Cardiac septum (tissue), 1 donor: ENCODE data around the gene ABCD2. TPM values are rescaled to one million over a fixed set of nuclear protein-coding genes. Genes with fewer than 3 reads are reported as not detected.
"Not testable (repeated sequence)": the region's sequence is repeated elsewhere in the genome, so short reads cannot be mapped to it uniquely, and the experiment has no call there.

ENCODE experiments used
- DNase-seq: peaks from one replicate; pipeline ENCODE4 v3.0.0-alpha.2; 2020; ENCODE audit warnings: low spot score
- intact Hi-C: fragments of 100-400 bp; cut with DNase I; formaldehyde crosslinking; loops from one replicate; pipeline ENCODE4 v1.14.0; 2022
- total RNA-seq: library from RNA; stranded (reverse); fragmentation: NEBNext Ultra II Directional; extraction: Animal tissue kit (Norgen Biotek cat#: 25700); gene quantifications from one replicate; pipeline ENCODE4 v1.2.1, GENCODE V29; 2021
- donor health status: DM: no; HTN: no; CAD: no.

The ABCD2 gene
- total RNA-seq, 1 donor from 2014 or later: 3.0 TPM

DNA sequence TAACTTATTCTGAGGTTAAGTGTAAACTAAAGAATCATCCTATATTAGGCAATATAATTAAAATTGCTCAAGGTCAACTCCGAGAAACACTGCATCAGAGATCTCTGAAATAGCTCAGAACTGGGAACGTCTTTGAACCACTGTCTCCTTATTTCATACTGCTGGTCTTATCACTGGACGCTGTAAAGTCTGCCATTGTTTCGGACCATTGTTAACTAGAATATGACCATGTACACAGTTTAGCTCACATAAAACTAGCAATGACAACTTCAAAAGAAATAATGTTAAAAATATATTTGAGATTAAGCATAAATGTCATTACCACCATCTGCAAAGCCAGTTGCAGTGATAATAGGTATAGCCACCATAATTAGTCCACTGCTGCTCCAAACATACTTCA lies 2.9 kb downstream of the ABCD2 start:
- intact Hi-C loops: no loop called here
- no peak for DNase-seq

DNA sequence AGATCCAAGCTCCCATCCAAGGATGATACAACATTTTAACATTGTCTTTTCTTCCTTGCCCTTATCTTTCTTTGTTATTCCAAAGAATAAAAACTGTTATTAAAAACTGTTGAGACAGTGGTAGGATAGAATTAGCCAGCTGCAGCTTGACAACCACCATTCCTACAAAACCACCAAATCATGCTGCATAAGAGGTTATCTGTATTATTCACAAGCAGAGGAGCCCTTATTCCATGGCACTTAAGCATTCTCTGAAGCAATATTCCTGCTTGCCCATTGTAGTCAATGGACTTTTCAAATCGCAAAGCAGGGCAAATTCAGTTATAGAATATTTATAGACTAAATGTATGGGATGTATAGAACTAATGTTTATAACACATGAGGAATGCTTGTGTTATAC lies 3.4 kb downstream of the ABCD2 start:
- intact Hi-C loops: no loop called here
- no peak for DNase-seq

DNA sequence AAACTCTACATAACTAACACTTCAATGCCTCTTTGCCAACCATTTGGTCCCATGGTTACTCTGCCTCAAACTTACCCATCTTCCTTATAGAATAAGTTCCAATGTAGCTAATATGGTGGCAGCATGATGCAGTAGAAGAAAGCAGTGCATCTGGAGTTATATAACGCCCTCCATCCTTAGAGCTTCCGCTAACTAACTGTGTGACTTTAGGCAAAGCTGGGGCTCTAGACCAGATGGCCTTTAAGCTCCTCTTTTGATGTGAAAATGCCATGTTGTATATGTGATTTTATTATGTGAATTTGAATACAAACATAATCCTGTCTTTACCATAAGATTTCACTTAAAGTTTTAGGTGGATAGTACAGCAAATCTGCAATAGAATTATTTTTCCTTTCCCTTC lies 6.1 kb downstream of the ABCD2 start:
- intact Hi-C loops: no loop called here

DNA sequence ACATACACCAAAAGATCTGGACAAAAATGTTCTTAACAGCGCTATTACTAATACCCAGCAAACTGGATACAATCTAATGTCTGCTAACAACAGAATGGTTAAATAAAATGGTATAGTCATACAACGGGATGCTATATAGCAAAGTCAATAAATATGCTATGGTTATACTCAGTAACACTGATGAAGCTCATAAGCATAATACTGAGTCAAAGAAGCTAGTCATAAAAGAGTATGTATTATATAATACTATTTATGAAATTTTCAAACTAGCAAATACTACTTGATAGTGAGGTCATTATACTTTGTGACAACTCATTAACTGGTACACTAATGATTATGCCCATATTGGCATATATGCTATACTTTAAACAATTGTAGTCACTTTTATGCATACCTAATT lies 7.4 kb downstream of the ABCD2 start:
- intact Hi-C loops: no loop called here
- no peak for DNase-seq

More for the DNA sequence above, 6.1 kb downstream of the ABCD2 start:
- no peak for DNase-seq

DNA sequence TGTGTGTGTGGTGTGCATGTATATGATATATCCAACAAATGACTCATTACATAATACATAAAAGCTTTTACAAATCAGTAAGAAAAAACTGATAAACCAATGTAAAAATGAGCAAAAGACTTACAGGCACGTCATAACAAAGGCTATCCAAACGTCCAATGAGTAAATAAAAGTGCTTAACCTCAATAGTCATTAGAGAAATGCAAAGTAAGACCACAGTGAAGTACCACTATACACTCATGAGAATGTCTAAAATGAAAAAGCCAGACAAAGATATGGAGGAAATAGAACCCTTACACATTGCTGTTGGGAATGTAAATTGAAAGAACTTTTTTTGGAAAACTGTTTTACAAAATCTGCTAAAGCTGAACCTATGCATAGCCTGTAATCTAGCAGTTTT lies 7.8 kb downstream of the ABCD2 start:
- intact Hi-C loops: no loop called here

DNA sequence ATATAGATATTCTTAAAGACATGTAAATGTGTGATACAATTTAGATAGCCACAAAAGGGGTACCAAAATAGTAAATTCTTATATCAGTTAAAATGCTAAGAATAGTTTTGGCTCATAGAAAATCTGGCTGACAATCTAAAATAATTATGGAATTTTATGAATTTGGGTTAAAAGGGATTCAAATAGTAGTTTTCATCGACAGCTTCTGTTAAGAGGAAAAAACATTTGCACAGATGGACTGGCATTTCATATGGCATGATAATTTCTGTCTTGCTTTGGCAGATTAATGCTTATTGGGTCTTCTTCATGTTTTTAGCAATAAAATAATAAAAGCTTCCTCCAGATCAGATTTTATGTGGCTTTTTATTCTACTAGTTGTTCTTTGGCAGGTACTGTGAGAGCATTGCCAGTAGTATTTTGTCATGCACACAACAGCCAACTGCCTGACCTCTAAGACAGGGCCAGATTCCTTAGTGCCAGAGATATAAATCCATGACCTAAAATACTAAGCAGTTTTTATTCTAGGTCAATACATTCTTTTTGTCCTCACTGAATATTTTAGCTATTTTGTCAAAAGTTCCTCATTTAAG lies 9.1 kb downstream of the ABCD2 start:
- intact Hi-C loops: no loop called here
- DNase-seq: no peak

More for the DNA sequence above, 7.8 kb downstream of the ABCD2 start:
- no peak for DNase-seq

DNA sequence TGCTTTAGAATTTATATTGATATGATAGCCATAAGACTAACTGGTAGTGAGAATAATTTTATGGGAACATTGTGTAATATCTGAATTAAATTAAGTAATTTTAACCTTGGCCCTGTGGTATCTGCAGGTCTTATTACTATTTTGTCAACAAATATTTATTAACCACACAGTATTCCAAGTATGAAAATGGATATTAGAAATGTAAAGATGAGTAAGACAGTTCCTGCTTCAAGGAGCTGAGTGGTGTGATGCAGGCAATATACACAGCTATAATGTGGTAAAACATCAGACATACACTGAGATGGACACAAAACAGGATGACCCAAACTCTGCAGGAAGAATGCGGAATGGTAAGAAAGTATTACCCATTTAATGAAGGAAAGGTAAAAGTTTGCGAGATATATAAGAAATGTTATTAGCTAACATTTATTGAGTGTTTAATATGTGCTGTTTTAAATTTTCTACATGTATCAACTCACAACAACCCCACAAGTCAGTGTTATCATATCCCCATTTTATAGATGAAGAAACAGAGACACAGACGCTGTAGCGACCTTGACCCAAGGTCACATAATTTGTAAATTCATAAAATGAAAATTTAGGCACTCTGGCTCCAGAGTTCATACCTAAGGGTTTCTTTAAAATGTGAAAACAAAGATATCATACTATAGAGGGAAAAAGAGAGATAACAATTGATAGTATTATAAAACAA lies 12.7 kb downstream of the ABCD2 start:
- no peak for DNase-seq
- intact Hi-C loops: no loop called here

DNA sequence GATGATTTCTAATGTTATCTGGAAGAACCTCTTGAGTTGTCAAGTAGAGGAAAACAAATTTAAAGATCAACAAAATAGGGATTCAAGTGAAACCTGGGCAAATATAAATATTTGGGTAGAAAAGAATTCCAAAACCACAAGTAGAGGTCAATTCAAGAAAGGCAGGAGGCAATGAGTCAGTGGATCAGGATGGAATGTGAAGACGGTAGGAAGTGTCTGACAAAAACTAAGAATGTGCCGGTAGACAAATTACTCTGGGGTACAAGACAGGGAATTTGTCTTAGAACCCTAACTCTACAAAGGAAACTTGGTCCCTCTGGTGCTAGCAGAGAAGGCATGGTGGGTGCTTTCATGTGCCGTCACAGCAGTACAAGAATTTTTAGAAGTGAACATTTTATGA lies 13.6 kb downstream of the ABCD2 start:
- intact Hi-C loops: no loop called here
- DNase-seq: no peak

DNA sequence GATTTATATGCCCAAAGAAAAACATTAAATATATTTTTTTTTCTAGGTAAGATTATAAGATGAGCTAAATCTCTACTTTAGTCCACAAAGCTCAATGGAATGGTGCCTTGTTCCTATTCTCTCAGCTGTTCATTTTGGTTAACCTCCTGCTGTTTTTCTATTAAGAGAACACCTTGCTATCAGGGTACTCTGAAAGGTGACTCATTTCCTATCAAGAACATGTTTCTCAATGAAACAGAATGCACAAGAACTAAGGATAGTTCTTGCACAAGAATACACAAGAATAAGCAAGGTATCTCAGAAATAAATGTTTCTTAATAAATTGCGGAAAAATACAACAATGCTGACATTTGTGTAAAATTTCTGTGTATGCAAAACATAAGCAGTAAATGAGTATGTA lies 14.1 kb downstream of the ABCD2 start:
- intact Hi-C loops: no loop called here
- no peak for DNase-seq

DNA sequence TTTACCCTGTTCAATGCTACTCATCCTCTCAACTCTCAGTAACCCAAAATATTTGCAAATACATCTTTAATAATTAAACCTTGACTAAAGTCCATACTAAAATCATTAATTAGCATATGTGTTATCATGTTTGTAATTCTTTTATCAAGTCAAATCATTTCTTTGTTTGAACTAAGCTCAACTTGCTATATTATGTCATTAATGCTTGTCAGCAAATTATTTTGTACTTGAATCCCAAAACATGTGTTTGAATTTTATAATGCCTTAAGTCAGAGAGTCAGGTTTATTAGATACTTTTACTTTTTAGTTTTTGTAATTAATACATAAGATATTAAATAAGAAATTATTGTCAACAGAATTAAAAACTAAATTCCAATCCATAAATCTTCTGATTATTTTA lies 16.5 kb downstream of the ABCD2 start:
- intact Hi-C loops: no loop called here
- no peak for DNase-seq

DNA sequence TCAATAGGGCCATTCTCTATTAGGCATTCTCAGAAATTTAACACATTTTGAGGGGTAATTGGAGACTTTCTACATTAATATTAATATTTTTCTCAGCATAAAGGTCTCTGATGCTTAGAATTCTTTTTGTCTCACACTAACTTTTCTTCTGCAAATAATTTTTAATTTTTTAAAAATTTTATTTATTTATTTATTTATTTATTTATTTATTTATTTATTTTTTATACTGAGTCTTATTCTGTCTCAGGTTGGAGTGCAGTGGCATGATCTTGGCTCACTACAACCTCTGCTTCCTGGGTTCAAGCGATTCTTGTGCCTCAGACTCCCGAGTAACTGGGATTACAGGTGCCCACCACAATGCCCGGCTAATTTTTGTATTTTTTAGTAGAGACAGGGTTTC lies 17.7 kb downstream of the ABCD2 start:
- DNase-seq, intact Hi-C loops: not testable (repeated sequence)

DNA sequence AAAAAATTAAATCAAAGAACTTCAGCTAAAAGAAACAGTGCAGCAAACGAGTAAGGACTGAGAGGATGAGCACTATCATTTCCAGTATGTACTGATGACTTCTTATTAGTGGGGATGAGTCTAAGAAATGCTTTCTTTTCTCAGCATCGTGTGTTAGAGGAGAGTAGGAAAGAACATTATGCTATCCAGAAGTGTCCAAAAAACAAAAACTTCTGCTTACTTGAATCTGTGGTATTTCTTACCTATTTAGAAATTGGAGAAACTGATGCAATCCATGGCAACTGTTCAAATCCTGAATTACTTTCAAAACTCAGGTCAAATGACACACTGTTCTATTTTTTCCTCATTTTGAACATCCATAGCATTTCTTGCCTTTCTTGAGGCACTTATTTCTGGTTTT lies 23.7 kb downstream of the ABCD2 start:
- intact Hi-C loops: no loop called here

DNA sequence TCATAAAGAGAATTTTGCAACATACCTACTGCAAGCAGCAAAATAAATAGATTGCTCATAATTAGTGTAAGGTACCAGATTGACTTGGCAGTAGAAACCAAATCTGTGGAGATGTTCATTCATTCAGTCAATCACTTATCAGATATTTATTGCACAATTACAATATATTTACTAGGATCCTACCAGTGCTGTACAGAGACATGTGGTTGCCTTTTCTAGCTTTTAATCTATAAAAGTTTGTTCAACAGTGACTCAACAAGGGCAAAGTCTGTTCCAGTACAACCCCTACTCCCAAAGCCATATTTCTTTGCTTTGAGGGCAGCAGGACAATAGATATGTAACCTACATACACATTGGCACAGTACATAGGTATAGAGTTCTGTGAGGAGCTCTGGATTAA lies 27.3 kb downstream of the ABCD2 start:
- intact Hi-C loops: no loop called here
- DNase-seq: no peak

More for the DNA sequence above, 23.7 kb downstream of the ABCD2 start:
- no peak for DNase-seq

DNA sequence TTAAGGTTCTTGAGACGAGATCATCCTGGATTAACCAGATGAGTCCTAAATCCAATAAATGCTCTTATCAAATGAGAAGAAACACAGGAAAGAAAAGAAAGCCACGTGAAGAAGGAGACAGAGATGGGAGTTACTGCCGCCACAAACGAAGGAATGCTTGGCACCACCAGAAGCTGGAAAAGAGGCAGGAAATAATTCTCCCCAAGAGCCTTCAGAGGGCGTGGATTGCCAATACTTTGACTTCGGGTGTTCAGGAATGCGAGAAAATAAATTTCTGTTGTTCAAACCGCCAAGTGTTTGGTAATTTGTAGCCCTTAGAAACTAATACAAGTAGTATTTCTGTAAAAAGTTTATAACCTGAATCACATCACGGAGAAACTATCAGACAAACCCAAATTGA lies 31.3 kb downstream of the ABCD2 start:
- intact Hi-C loops: loop anchor here (5.0 kb wide), 1 partner anchor 104 kb away; no protein-coding TSS in a partner anchor
- no peak for DNase-seq

DNA sequence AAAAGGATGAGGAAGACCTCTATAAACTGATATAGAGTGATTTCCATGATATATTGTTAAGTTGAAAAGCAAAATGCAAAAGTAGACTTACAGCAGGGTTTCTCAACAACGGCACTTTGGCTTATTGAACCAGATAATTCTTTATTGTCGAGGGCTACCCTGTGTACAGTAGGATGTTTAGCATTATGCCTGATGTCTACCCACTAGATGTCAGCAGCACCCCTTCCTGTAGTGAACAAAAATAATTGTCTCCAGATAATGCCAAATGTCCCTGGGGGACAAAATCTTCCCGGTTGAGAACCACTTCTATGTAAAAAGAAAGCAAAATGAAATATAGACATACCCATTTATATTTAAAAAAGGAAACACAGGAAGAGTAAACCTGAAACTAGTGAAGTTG lies 32.4 kb downstream of the ABCD2 start:
- DNase-seq: no peak

DNA sequence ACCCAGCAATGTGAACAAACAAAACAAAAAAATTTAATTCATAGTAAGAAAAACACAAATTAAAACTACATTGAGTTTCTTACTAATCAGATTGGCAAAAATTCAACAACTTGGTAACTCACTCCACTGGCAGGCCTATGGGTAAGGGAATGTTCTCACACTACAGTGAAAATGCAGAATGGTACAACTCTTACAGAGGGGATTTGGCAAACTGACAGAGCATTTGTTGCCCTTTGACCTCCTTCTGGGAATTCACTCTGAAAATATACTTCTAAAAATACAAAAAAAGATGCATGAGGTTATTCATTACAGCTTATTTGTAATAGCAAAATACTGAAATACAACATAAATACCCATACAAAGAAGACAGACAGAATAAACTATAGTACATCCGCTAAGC lies 32.8 kb downstream of the ABCD2 start:
- intact Hi-C loops: loop anchor here (5.0 kb wide), 1 partner anchor 105 kb away; no protein-coding TSS in a partner anchor
- DNase-seq: no peak

More for the DNA sequence above, 32.4 kb downstream of the ABCD2 start:
- intact Hi-C loops: loop anchor here (5.0 kb wide), 1 partner anchor 105 kb away; no protein-coding TSS in a partner anchor

DNA sequence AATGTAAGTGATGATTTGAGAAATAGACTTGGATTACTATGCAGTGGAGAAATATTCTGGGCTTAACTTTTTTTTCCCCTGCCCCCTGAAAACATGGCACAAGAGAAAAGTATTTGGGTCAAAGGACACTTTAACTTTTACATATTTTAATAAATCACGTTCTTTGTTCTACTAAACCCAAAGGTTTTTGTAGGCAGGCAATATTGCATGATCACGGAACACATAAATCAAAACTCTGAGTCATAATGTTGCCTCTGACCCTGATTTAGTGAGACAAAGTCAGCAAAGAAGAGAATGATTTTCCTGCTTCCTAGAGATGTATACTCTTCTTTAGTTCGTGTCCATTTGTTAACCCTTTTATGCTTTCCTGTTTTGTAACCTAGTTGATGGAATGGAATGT lies 38.0 kb downstream of the ABCD2 start:
- intact Hi-C loops: no loop called here
- DNase-seq: no peak

DNA sequence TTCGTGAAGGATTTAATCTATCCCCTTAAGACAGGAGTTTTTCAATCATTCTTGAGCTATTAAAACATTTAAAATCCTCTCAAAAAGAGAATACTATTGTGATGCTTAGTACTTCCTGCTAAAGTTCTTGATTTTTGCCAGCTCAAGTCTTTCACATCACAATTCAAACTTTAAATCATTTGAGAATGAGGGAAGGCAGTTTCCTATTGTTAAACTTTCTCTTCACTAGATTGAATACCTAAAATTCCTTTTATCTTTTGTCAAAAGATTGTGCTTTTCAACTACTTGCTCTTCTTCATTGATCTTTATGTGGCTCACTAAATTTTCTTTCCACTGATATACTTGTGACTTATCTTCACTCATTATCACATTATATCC lies 44.1 kb downstream of the ABCD2 start:
- intact Hi-C loops: no loop called here

DNA sequence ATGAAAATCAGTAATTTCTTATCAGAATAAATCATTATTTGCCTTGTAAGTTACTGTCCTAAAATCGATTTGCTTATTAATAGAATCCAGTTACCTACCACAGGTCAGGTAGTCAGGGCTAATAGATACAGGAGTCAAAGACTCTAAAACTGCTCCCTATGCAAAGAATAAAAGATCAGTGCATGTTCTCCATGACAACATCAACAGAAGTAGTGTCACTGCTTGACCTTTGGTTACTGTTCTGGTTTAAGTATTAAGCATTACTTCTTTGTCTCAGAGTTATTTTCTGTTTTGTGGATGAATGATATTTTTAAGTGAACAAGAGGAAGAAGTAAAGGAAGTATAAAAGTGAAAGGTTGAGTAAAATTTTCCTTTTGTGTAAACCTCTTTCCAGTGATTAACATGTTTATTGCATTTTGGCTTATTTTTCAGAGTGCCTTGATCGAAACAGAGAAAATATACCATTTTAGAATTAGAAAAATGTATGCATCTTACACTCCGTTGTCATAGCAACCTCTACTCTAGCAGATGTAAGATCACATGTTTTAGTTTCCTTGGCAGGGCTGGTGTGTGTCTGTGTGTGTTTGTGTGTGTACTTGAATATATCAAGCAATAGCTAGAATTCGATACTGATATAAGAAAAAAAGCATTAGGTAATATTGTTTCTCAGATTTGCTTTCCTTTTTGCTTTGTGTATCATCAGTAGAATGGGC lies 44.7 kb downstream of the ABCD2 start:
- intact Hi-C loops: no loop called here
- DNase-seq: no peak

More for the DNA sequence above, 44.1 kb downstream of the ABCD2 start:
- no peak for DNase-seq

DNA sequence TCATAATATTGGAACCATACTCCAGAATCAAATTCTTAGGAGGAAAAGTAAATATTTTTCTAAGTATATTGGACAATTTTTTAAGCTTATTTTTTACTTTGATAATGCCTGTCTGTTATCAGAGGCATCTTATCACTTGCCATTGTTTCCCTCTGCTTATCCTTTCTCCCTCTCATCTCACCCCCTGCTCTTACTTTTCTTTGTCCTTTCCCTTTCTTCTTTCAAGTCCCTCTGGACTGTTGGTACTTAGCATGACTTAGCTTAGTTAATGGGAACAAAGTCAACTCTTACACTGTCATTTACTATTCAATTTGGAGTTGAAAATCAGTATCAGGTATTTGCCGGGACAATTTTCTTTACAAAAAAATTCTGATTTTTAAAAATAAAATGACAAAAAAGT lies 45.2 kb downstream of the ABCD2 start:
- intact Hi-C loops: no loop called here

DNA sequence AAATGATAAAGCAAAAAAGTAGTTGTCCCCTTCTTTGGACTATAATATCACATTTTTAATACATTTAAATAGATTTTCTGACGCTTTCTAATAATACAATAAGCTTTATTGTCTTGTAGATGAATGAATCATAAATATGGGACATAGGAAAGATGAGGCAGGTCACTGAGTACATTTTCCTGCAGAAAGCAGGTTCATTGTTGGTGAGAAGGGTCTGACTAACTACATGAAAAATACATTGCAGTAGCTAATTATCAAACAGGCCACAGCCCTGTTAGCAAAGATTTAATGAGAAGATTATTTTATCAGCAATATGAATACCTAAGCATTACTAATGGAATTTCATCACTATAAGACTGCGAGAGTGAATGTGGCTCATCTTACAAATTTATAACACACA lies 45.6 kb downstream of the ABCD2 start:
- intact Hi-C loops: no loop called here
- DNase-seq: no peak

More for the DNA sequence above, 45.2 kb downstream of the ABCD2 start:
- DNase-seq: no peak
